ENCODE data around the gene SIL1. TPM values are rescaled to one million over a fixed set of nuclear protein-coding genes. Genes with fewer than 3 reads are reported as not detected.
A peak's percentile ranks its signal among the peaks of the same experiment; 100 is the strongest.

SIL1 gene
- total and polyA plus RNA-seq, 2 of the 13 experiments (the other 11 are each of a cell fraction or from before 2014, with no cell fraction given), result 26.0 to 30.0 TPM

- H3K9ac ChIP-seq (ENCODE audit: insufficient read depth, low read depth, low read length), result no peak overlapping the region
- no peaks in the 10 kb centered on the region for H4K20me1 ChIP-seq (ENCODE audit: insufficient read depth, low read length)
- DNase-seq (ENCODE audit: low spot score) (no peak), ATAC-seq (no peak), FAIRE-seq (no peak)
- H3K27me3 ChIP-seq (ENCODE audit: control insufficient read depth in 1 of 2, insufficient read depth in 2 of 2, low read length in 2 of 2), result no peaks in the 10 kb centered on the region
- CTCF ChIA-PET (ENCODE audit: low intra/inter-chr PET ratio, low total read pairs), result no interaction called here
- TF ChIP-seq CEBPB (IDR thresholded peaks at IDR 0.05; ENCODE audit: borderline replicate concordance, low read depth, low read length) (peak; percentile 81), ATF4 (CRISPR knock-in tag; IDR thresholded peaks at IDR 0.05) (0 out of 4 replicates have a peak, but pooled peaks of 1 of the 2 experiments have one; percentile 25), ATF7 (IDR thresholded peaks at IDR 0.05) (peak; percentile 80), ATF7 (CRISPR knock-in tag; IDR thresholded peaks at IDR 0.05) (no peak), ZMAT5 (CRISPR knock-in tag; IDR thresholded peaks at IDR 0.05; ENCODE audit: borderline replicate concordance, low read depth) (no peak), CEBPG (CRISPR knock-in tag; IDR thresholded peaks at IDR 0.05) (peak; percentile 17; the same call in 1 of the 2 replicates), MAFK (conservative IDR thresholded peaks at IDR 0.05 in 1 of 2, IDR thresholded peaks at IDR 0.05 in 1 of 2; ENCODE audit: low read length in 2 of 2) (peak; percentile 31 to 52; a peak in 2 of 4 replicates), PREB (CRISPR knock-in tag; IDR thresholded peaks at IDR 0.05) (no peak), MAFF (IDR thresholded peaks at IDR 0.05; ENCODE audit: low read depth, low read length) (peak; percentile 44; the same call in 1 of the 2 replicates)
- in situ Hi-C loops (cut with HindIII; ENCODE audit: extremely low pct_ligation_motif_present, low pct_unique_long_range_greater_than_20kb) (no loop called here), intact Hi-C loops (cut with micrococcal nuclease; ENCODE audit: unreplicated experiment) (no loop called here)
- 93% methylated on average over 3 of the region's 3 CpGs for WGBS (ENCODE audit: low lambda C conversion rate)
- H3K9me3 ChIP-seq (ENCODE audit: low read length), result no peaks in the 10 kb centered on the region
- H3K27ac ChIP-seq (ENCODE audit: extremely low read length, insufficient read depth, low read length), result no peak overlapping the region
- H3K36me3 ChIP-seq (replicated peaks in 1 of 2; ENCODE audit: control insufficient read depth in 1 of 2, insufficient read depth in 2 of 2, low read length in 2 of 2), result no peaks in the 10 kb centered on the region
- no peaks in the 10 kb centered on the region for H3K4me1 ChIP-seq (ENCODE audit: insufficient read depth, low read length)
- POLR2A ChIA-PET, result no interaction called here
- H3K4me3 ChIP-seq (replicated peaks in 1 of 3; ENCODE audit: insufficient read depth in 1 of 3, low read depth in 2 of 3, low read length in 3 of 3), result no peak overlapping the region
- H2AFZ ChIP-seq (ENCODE audit: low read length), result no peak overlapping the region
- no TSS peak for BruUV-seq (replicated peaks)
- H3K4me2 ChIP-seq (ENCODE audit: low read depth, low read length), result no peak overlapping the region
- no peaks in the 10 kb centered on the region for H3K79me2 ChIP-seq (ENCODE audit: insufficient read depth, low read length)
Observed at GRCh38 chr5:139004374-139005307, 193.5 kb downstream of the SIL1 start.
